ENCODE data around the gene GSTK1.

DNA sequence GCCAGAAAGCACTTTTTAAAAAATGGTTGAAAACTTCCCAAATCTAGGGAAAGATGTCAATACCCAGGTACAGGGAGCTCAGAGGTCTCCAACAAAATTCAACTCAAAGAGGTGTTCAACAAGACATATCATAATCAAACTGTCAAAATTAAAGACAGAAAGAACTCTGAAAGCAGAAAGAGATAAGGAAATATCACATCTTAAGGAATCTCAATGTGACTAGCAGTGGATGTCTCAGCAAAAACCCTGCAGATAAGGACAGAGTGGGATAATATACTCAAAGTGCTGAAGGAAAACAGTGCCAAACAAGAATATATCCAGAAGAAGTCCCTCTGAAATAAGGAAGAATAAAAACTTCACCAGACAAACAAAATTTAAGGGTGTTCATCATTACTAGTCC is 13.0 kb upstream of the GSTK1 start:
- TF ChIP-seq CTCF (tag by site-specific recombination; IDR thresholded peaks at IDR 0.05) = no peak
- TF ChIP-seq KLF7 (tag by site-specific recombination; IDR thresholded peaks at IDR 0.05; ENCODE audit: borderline replicate concordance) = no peak
- TF ChIP-seq ZNF274 (IDR thresholded peaks at IDR 0.05; ENCODE audit: low read length) = no peak
- no peak for TF ChIP-seq ZNF274 (tag by site-specific recombination; IDR thresholded peaks at IDR 0.05; ENCODE audit: borderline replicate concordance)
- TF ChIP-seq MEIS1 (CRISPR knock-in tag; IDR thresholded peaks at IDR 0.05; ENCODE audit: borderline replicate concordance) = no peak
- TF ChIP-seq, protein P1, sequence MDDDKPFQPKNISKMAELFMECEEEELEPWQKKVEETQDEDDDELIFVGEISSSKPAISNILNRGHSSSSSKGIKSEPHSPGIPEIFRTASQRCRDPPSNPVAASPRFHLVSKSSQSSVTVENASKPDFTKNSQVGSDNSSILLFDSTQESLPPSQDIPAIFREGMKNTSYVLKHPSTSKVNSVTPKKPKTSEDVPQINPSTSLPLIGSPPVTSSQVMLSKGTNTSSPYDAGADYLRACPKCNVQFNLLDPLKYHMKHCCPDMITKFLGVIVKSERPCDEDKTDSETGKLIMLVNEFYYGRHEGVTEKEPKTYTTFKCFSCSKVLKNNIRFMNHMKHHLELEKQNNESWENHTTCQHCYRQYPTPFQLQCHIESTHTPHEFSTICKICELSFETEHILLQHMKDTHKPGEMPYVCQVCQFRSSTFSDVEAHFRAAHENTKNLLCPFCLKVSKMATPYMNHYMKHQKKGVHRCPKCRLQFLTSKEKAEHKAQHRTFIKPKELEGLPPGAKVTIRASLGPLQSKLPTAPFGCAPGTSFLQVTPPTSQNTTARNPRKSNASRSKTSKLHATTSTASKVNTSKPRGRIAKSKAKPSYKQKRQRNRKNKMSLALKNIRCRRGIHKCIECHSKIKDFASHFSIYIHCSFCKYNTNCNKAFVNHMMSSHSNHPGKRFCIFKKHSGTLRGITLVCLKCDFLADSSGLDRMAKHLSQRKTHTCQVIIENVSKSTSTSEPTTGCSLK (tag by site-specific recombination; IDR thresholded peaks at IDR 0.05) = no peak
- TF ChIP-seq ZBTB21 (tag by site-specific recombination; IDR thresholded peaks at IDR 0.05) = no peak

All from HEK293 (cell line).